ENCODE results near the gene TNRC6A. TPM values are rescaled to one million over a fixed set of nuclear protein-coding genes. Genes with fewer than 3 reads are reported as not detected.

The TNRC6A gene
- total RNA-seq, 2 donors from 2014 or later, result 44.2 to 82.4 TPM

Other genes with a start within 250 kb of the TNRC6A start
- 10 to 100 TPM; 64.0 to 69.5 TPM for gene RBBP6, start 190.1 kb upstream of the TNRC6A start, total RNA-seq
- 1 to 10 TPM in 1 of 2 donors, under 1 TPM in 1; 0.81 to 2.4 TPM for gene SLC5A11, start 116.3 kb downstream of the TNRC6A start, total RNA-seq